HepG2 (cell line): ENCODE results near the gene CHPF. TPM values are rescaled to one million over a fixed set of nuclear protein-coding genes. Genes with fewer than 3 reads are reported as not detected.

ENCODE experiments used
- ATF2 ChIP-seq: sonication (generic); formaldehyde crosslinking; IDR thresholded peaks from 2 replicates; pipeline ENCODE4 v1.4.0; 2020; ENCODE audit warnings: missing genetic modification reagents
- CBFB ChIP-seq: sonication (generic); formaldehyde crosslinking; IDR thresholded peaks from 2 replicates; pipeline ENCODE4 v1.4.0; 2020; ENCODE audit warnings: missing genetic modification reagents
- DMTF1 ChIP-seq: sonication (generic); formaldehyde crosslinking; IDR thresholded peaks from 2 replicates; pipeline ENCODE4 v1.4.0; 2020; ENCODE audit warnings: mild to moderate bottlenecking, missing genetic modification reagents
- EP300 ChIP-seq, 3 experiments: sonication (generic) in 1 of 3; formaldehyde crosslinking in 1 of 3; IDR thresholded peaks; 2 replicates each; pipeline versions ENCODE4 v1.5.1 to v1.6.1; 2011 to 2020; ENCODE audit warnings: low read depth in 2 of 3, low read length in 2 of 3, borderline replicate concordance in 1 of 3, improper control_type of control experiment in 1 of 3, mild to moderate bottlenecking in 1 of 3, missing genetic modification reagents in 1 of 3, moderate library complexity in 1 of 3
- HIVEP1 ChIP-seq: sonication (generic); formaldehyde crosslinking; IDR thresholded peaks from 2 replicates; pipeline ENCODE4 v1.4.0; 2020; ENCODE audit warnings: mild to moderate bottlenecking, missing genetic modification reagents
- HMGA1 ChIP-seq: sonication (generic); formaldehyde crosslinking; conservative IDR thresholded peaks from 2 replicates; pipeline ENCODE4 v1.4.0; 2020; ENCODE audit warnings: missing genetic modification reagents
- KDM5B ChIP-seq: sonication (generic); formaldehyde crosslinking; IDR thresholded peaks from 2 replicates; pipeline ENCODE4 v1.4.0; 2020; ENCODE audit warnings: missing genetic modification reagents, mild to moderate bottlenecking, borderline replicate concordance
- KLF13 ChIP-seq: sonication (generic); formaldehyde crosslinking; IDR thresholded peaks from 2 replicates; pipeline ENCODE4 v1.4.0; 2020; ENCODE audit warnings: mild to moderate bottlenecking, missing genetic modification reagents
- MAFG ChIP-seq: sonication (generic); formaldehyde crosslinking; IDR thresholded peaks from 2 replicates; pipeline ENCODE4 v1.5.1; 2020; ENCODE audit warnings: mild to moderate bottlenecking, missing genetic modification reagents
- PAWR ChIP-seq: sonication (generic); formaldehyde crosslinking; IDR thresholded peaks from 2 replicates; pipeline ENCODE4 v1.4.0; 2020; ENCODE audit warnings: missing genetic modification reagents, mild to moderate bottlenecking, borderline replicate concordance
- PAX8 ChIP-seq: sonication (generic); formaldehyde crosslinking; IDR thresholded peaks from 2 replicates; pipeline ENCODE4 v1.8.0; 2022; ENCODE audit warnings: mild to moderate bottlenecking, missing genetic modification reagents, borderline replicate concordance
- PAXIP1 ChIP-seq: sonication (generic); formaldehyde crosslinking; conservative IDR thresholded peaks from 2 replicates; pipeline ENCODE4 v1.4.0; 2020; ENCODE audit warnings: mild to moderate bottlenecking, missing genetic modification reagents, moderate library complexity
- PBX2 ChIP-seq: IDR thresholded peaks from 2 replicates; pipeline ENCODE4 v1.6.1; 2016; ENCODE audit warnings: control low read depth
- PITX1 ChIP-seq: sonication (generic); formaldehyde crosslinking; IDR thresholded peaks from 2 replicates; pipeline ENCODE4 v1.5.1; 2020; ENCODE audit warnings: mild to moderate bottlenecking, missing genetic modification reagents
- POLR2AphosphoS5 ChIP-seq: IDR thresholded peaks from 2 replicates; pipeline ENCODE4 v1.6.1; 2012; ENCODE audit warnings: low read depth, low read length
- SMAD3 ChIP-seq: sonication (generic); formaldehyde crosslinking; IDR thresholded peaks from 2 replicates; pipeline ENCODE4 v1.4.0; 2020; ENCODE audit warnings: missing genetic modification reagents
- ZKSCAN8 ChIP-seq: IDR thresholded peaks from 2 replicates; pipeline ENCODE4 v1.6.1; 2016; ENCODE audit warnings: borderline replicate concordance, missing genetic modification reagents, missing compliant biosample characterization
- ZNF44 ChIP-seq: sonication (generic); formaldehyde crosslinking; IDR thresholded peaks from 2 replicates; pipeline ENCODE4 v1.5.1; 2020; ENCODE audit warnings: mild to moderate bottlenecking, missing genetic modification reagents
- ZNF562 ChIP-seq: sonication (generic); formaldehyde crosslinking; IDR thresholded peaks from 2 replicates; pipeline ENCODE4 v1.8.0; 2022; ENCODE audit warnings: missing genetic modification reagents, borderline replicate concordance
- ZNF564 ChIP-seq: sonication (generic); formaldehyde crosslinking; IDR thresholded peaks from 2 replicates; pipeline ENCODE4 v1.8.1; 2023; ENCODE audit warnings: mild to moderate bottlenecking, missing genetic modification reagents
- ZNF605 ChIP-seq: sonication (generic); formaldehyde crosslinking; IDR thresholded peaks from 2 replicates; pipeline ENCODE4 v1.8.0; 2022; ENCODE audit warnings: mild to moderate bottlenecking, missing genetic modification reagents
- ZNF737 ChIP-seq: sonication (generic); formaldehyde crosslinking; IDR thresholded peaks from 2 replicates; pipeline ENCODE4 v1.5.0; 2020; ENCODE audit warnings: missing genetic modification reagents, mild to moderate bottlenecking, borderline replicate concordance
- polyA plus RNA-seq, 8 experiments: library from polyadenylated mRNA; depleted of rRNA in 3 of 8; stranded (reverse) in 7 of 8; unstranded in 1 of 8; fragments of >200 nt; fragmentation: Illumina TruSeq in 4 of 8; extraction: Trizol in 4 of 8; gene quantifications; 2 replicates each; pipeline versions ENCODE4 v1.2.1 to v1.2.3, GENCODE V29; 2011 to 2016; ENCODE audit warnings: low read depth in 4 of 8, missing spikeins in 1 of 8, mixed read lengths in 1 of 8; ENCODE audit not compliant: insufficient read depth in 1 of 8
- total RNA-seq, 5 experiments: library from RNA; depleted of rRNA; stranded (reverse); fragments of >200 nt; fragmentation: Illumina TruSeq; extraction: Trizol; gene quantifications; 2 replicates each; pipeline ENCODE4 v1.2.3, GENCODE V29; 2016; ENCODE audit warnings: low read depth in 1 of 5

Gene CHPF
- total and polyA plus RNA-seq, 2 of the 13 experiments (the other 11 are each of a cell fraction or from before 2014, with no cell fraction given) = 79.6 to 111 TPM

- no peak for TF ChIP-seq MAFG
- TF ChIP-seq KLF13 = no peak
- no peak for TF ChIP-seq EP300 (IDR thresholded peaks at IDR 0.05; ENCODE audit: low read depth in 2 of 2, low read length in 2 of 2)
- no peak for TF ChIP-seq EP300 (CRISPR knock-in tag; IDR thresholded peaks at IDR 0.05; ENCODE audit: borderline replicate concordance)
- no peak for TF ChIP-seq DMTF1 (CRISPR knock-in tag)
- TF ChIP-seq ZNF564 (CRISPR knock-in tag) = no peak
- peak; percentile 75; the same call in 1 of the 2 replicates for TF ChIP-seq KDM5B (CRISPR knock-in tag)
- TF ChIP-seq ZNF44 (CRISPR knock-in tag) = no peak
- no peak for TF ChIP-seq PAXIP1 (CRISPR knock-in tag)
- TF ChIP-seq PAWR (CRISPR knock-in tag) = no peak
- TF ChIP-seq ZNF562 (CRISPR knock-in tag) = no peak
- no peak for TF ChIP-seq PBX2 (CRISPR knock-in tag)
- no peak for TF ChIP-seq ZNF605
- TF ChIP-seq SMAD3 (CRISPR knock-in tag) = no peak
- TF ChIP-seq ZNF737 = no peak
- TF ChIP-seq ZKSCAN8 (CRISPR knock-in tag) = no peak
- TF ChIP-seq ATF2 = no peak
- 0 out of 2 replicates have a peak, but pooled peaks have one; percentile 3 for TF ChIP-seq CBFB (CRISPR knock-in tag)
- TF ChIP-seq PAX8 (CRISPR knock-in tag) = no peak
- TF ChIP-seq POLR2AphosphoS5 = peak; percentile 30; the same call in 1 of the 2 replicates
- no peak; the same call in 1 of the 2 replicates for TF ChIP-seq HIVEP1 (CRISPR knock-in tag)
- no peak for TF ChIP-seq HMGA1
- TF ChIP-seq PITX1 = no peak
Measured at GRCh38 chr2:219570194-219570923, 26.8 kb upstream of the CHPF start (continued).
